ENCODE measurements around the gene L1TD1. TPM values are rescaled to one million over a fixed set of nuclear protein-coding genes. Genes with fewer than 3 reads are reported as not detected.
A peak's percentile ranks its signal among the peaks of the same experiment; 100 is the strongest.

Gene L1TD1
- total and polyA plus RNA-seq, 2 of the 13 experiments (the other 11 are each of a cell fraction or from before 2014, with no cell fraction given), result not detected

- TF ChIP-seq, protein P1, sequence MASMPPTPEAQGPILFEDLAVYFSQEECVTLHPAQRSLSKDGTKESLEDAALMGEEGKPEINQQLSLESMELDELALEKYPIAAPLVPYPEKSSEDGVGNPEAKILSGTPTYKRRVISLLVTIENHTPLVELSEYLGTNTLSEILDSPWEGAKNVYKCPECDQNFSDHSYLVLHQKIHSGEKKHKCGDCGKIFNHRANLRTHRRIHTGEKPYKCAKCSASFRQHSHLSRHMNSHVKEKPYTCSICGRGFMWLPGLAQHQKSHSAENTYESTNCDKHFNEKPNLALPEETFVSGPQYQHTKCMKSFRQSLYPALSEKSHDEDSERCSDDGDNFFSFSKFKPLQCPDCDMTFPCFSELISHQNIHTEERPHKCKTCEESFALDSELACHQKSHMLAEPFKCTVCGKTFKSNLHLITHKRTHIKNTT (CRISPR knock-in tag; IDR thresholded peaks at IDR 0.05), result no peak
- peak; percentile 86 for TF ChIP-seq RXRB (CRISPR knock-in tag; IDR thresholded peaks at IDR 0.05; ENCODE audit: borderline replicate concordance)
- TF ChIP-seq RFXAP (CRISPR knock-in tag; IDR thresholded peaks at IDR 0.05; ENCODE audit: borderline replicate concordance), result no peak
- TF ChIP-seq, protein P2, sequence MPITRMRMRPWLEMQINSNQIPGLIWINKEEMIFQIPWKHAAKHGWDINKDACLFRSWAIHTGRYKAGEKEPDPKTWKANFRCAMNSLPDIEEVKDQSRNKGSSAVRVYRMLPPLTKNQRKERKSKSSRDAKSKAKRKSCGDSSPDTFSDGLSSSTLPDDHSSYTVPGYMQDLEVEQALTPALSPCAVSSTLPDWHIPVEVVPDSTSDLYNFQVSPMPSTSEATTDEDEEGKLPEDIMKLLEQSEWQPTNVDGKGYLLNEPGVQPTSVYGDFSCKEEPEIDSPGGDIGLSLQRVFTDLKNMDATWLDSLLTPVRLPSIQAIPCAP (CRISPR knock-in tag; IDR thresholded peaks at IDR 0.05; ENCODE audit: low read depth), result no peak
- TF ChIP-seq, protein P3, sequence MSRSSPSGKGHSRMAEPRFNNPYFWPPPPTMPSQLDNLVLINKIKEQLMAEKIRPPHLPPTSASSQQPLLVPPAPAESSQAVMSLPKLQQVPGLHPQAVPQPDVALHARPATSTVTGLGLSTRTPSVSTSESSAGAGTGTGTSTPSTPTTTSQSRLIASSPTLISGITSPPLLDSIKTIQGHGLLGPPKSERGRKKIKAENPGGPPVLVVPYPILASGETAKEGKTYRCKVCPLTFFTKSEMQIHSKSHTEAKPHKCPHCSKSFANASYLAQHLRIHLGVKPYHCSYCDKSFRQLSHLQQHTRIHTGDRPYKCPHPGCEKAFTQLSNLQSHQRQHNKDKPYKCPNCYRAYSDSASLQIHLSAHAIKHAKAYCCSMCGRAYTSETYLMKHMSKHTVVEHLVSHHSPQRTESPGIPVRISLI (CRISPR knock-in tag; IDR thresholded peaks at IDR 0.05; ENCODE audit: borderline replicate concordance), result peak; percentile 96
- TF ChIP-seq HES4 (CRISPR knock-in tag; IDR thresholded peaks at IDR 0.05; ENCODE audit: borderline replicate concordance), result no peak
- TF ChIP-seq RFX1 (IDR thresholded peaks at IDR 0.05), result no peak
- no peak for TF ChIP-seq NFYC (CRISPR knock-in tag; IDR thresholded peaks at IDR 0.05)
- TF ChIP-seq, protein P4, sequence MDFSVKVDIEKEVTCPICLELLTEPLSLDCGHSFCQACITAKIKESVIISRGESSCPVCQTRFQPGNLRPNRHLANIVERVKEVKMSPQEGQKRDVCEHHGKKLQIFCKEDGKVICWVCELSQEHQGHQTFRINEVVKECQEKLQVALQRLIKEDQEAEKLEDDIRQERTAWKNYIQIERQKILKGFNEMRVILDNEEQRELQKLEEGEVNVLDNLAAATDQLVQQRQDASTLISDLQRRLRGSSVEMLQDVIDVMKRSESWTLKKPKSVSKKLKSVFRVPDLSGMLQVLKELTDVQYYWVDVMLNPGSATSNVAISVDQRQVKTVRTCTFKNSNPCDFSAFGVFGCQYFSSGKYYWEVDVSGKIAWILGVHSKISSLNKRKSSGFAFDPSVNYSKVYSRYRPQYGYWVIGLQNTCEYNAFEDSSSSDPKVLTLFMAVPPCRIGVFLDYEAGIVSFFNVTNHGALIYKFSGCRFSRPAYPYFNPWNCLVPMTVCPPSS (IDR thresholded peaks at IDR 0.05), result no peak
- no peak for TF ChIP-seq PLRG1 (conservative IDR thresholded peaks at IDR 0.05)
- no peak for TF ChIP-seq ZNF512B (CRISPR knock-in tag; IDR thresholded peaks at IDR 0.05; ENCODE audit: borderline replicate concordance)
- TF ChIP-seq NFATC3 (CRISPR knock-in tag; IDR thresholded peaks at IDR 0.05), result no peak
- TF ChIP-seq ZNF501 (CRISPR knock-in tag; IDR thresholded peaks at IDR 0.05), result no peak
- no peak for TF ChIP-seq IRX3 (CRISPR knock-in tag; IDR thresholded peaks at IDR 0.05; ENCODE audit: borderline replicate concordance, low read depth)
- TF ChIP-seq FOSL2 (CRISPR knock-in tag; IDR thresholded peaks at IDR 0.05), result peak; percentile 67
- TF ChIP-seq TAF1 (CRISPR knock-in tag; IDR thresholded peaks at IDR 0.05), result no peak
- TF ChIP-seq, protein P5, sequence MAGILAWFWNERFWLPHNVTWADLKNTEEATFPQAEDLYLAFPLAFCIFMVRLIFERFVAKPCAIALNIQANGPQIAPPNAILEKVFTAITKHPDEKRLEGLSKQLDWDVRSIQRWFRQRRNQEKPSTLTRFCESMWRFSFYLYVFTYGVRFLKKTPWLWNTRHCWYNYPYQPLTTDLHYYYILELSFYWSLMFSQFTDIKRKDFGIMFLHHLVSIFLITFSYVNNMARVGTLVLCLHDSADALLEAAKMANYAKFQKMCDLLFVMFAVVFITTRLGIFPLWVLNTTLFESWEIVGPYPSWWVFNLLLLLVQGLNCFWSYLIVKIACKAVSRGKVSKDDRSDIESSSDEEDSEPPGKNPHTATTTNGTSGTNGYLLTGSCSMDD (CRISPR knock-in tag; IDR thresholded peaks at IDR 0.05), result no peak
- no peak for TF ChIP-seq ZMYM2 (CRISPR knock-in tag; IDR thresholded peaks at IDR 0.05)
- TF ChIP-seq HMGA1 (CRISPR knock-in tag; conservative IDR thresholded peaks at IDR 0.05), result no peak
- no peak for TF ChIP-seq ELK4 (CRISPR knock-in tag; IDR thresholded peaks at IDR 0.05; ENCODE audit: borderline replicate concordance)
- no peak for TF ChIP-seq ZNF263 (CRISPR knock-in tag; IDR thresholded peaks at IDR 0.05)
Measured at GRCh38 chr1:62198781-62199125, 4.1 kb downstream of the L1TD1 start (continued).
